Stimulated activated CD8-positive, alpha-beta memory T cell treated with anti-CD3 and anti-CD28 coated beads, Interleukin-2, amount 100 ng/mL, for 1 hour (primary cell): ENCODE data around the gene LZTFL1.

Experiments
- DNase-seq, 2 donors: peaks; one replicate each; pipeline ENCODE4 v3.0.0-alpha.2; 2020; ENCODE audit warnings: low read depth in 2 of 2

LZTFL1 gene

DNA sequence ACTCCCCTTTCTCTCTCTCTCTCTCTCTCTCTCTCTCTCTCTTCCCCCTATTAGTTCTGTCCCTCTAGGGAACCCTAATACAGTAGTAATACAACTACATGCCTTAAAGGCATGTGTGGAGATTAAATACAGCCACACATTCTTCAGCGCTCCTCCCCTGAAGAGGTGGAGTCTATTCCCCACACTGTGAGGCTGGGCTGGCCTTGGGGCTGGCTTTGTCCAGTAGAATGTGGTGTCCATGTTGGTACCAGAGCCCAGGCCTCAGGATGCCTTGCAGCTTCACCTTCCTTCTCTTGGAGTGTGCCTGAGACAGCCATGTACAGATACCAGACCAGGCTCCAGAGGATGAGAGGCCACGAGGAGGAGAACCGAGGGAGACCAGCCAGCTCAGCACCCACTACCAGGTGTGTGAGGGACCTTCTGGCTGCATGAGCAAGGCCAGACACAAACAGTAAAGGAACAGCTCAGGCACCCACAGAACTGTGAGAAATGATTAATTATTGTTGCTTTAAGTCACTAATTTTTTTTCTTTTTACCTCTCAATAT lies 56.2 kb downstream of the LZTFL1 start:
- no peak for DNase-seq

GRCh38 chr3:45783667-45784066 lies 58.3 kb downstream of the LZTFL1 start:
- DNase-seq = no peak

GRCh38 chr3:45782381-45782780 lies 59.5 kb downstream of the LZTFL1 start:
- no peak for DNase-seq

GRCh38 chr3:45781841-45782240 lies 60.1 kb downstream of the LZTFL1 start:
- DNase-seq = no peak

DNA sequence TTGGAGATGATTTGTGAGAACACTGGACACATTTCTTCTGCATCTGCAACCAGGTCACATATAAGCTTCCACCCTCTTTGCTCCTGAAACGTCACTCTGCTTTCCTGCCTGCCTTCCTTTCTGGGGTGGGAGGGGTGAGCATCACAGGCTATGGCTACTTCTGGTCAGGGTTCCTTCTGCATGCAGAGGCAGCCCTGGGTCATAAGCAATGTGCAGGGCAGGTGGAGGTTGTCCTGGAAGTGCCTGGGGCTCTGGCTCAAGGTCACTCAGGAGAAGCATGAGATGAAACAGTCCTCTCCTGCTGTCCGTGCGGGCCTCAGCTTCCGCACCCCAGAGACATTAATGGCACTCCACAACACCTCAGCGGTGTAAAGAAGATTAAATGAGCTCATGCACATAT lies 60.6 kb downstream of the LZTFL1 start:
- DNase-seq = no peak

- DNase-seq = no peak
Measured at GRCh38 chr3:45779746-45780735, 61.9 kb downstream of the LZTFL1 start.

DNA sequence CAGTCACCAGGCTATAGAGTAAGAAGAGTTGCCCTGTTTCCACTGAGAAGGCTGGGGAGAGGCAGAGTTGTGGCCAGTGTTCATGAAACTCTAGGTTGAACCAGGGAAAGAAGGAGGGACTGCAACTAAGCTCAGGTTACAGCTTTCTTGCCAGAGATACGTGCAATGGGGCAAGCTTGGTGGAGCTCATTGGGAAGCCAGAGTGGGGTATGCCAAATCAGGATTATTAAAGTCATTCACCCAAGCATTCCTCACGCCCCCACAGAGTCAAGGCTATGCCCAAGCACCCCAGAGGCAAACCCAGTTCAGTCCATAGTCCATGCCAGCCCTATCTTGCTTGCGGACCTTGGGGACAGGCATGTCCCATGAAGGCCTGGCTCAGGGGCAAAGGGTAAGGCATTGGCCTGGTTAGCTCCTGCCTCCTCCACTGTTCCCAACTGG lies 63.1 kb downstream of the LZTFL1 start:
- DNase-seq = no peak

- no peak for DNase-seq
Measured at GRCh38 chr3:45777746-45778386, 64.1 kb downstream of the LZTFL1 start.

DNA sequence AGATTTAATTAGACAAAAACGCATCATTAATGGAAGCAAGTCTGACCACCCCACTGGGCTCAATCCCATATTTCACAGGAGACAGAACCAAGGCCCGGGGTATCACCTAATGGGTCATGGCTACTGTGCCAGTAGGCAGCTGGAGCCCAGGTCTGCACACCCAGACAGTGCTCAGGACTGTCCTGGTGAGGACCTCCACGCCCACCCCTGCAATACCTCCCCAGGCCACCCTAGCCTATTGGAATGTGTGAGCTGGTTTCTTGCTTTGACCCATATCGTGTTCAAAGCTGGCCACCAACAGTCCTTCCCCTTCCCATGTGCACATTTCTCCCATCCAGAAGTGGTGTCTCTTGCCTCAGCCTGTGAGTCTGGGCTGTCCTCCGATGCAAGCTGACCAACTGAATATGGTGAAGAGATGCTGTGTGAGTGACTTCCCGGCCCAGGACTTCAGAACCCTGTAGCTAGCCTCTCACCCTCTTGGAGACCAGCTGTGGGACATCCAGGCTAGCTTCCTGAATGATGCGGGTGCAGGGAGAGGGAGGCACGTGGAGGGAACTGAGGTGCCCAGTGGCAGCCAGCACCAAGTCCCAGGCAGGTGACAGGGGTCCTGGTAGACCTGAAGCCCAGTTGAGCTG lies 64.7 kb downstream of the LZTFL1 start:
- DNase-seq = no peak

GRCh38 chr3:45776611-45777010 lies 65.3 kb downstream of the LZTFL1 start:
- DNase-seq = no peak

GRCh38 chr3:45776301-45776595 lies 65.7 kb downstream of the LZTFL1 start:
- no peak for DNase-seq

DNA sequence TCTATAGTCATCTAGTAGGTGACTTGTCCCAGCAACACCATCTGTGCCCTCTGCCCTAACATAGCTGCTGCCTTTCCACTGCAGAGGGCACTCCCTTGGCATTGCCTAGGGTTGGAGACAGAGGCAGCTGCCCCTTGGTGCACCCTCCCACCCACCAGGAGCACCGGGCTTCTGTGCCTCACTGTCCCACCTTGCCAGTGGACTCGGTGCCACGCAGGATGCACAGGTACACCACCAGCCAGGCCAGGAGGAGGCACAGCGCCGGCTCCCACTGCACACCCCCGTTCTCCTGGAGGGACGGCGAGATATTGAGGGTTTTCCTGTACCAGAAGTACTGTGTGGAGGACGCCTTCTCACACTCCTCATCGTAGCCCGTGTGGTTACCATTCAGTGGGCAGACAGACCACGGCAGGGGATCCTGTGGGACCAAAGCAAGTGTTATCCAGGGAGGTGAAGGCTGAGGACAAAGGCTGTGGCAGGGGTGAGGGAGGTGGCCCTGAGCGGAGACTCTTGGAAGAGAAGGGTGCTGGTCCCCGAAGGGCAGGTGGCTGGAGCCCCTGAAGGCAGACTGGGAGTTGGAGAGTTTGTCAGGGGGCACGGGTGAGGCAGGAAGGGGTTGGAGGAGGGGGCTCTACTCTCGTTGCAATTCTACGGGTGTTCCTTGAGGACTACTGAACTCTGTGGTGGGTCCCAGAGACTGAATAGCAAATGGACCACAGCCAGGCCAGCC lies 66.2 kb downstream of the LZTFL1 start:
- no peak for DNase-seq

- DNase-seq = no peak
Measured at GRCh38 chr3:45774581-45775521, 67.1 kb downstream of the LZTFL1 start.

GRCh38 chr3:45773714-45774449 lies 68.0 kb downstream of the LZTFL1 start:
- DNase-seq = no peak
